SK-N-MC (cell line): Measurements from ENCODE around the gene CASZ1.

Experiments
- EZH2 ChIP-seq: fragments of 200-600 bp; sonication (generic); IDR thresholded peaks from one replicate; pipeline ENCODE4 v1.6.1; 2017; ENCODE audit warnings: antibody characterized with exemption
- FOXP2 ChIP-seq: optimal IDR thresholded peaks from 2 replicates; pipeline ENCODE3; 2011; ENCODE audit warnings: mild to moderate bottlenecking, moderate library complexity; ENCODE audit not compliant: insufficient read depth; ENCODE audit errors: extremely low read length, control extremely low read depth
- POLR2AphosphoS5 ChIP-seq: IDR thresholded peaks from 2 replicates; pipeline ENCODE4 v1.6.1; 2012; ENCODE audit warnings: mild to moderate bottlenecking, low read depth, low read length, borderline replicate concordance

GRCh38 chr1:10778640-10779039, 17.8 kb downstream of the CASZ1 start:
- TF ChIP-seq POLR2AphosphoS5 (no peak), EZH2 (no peak), FOXP2 (no peak)
